C4-2B (cell line): Measurements from ENCODE around the gene SPOCK3.
"Not testable (repeated sequence)": the region's sequence is repeated elsewhere in the genome, so short reads cannot be mapped to it uniquely, and the experiment has no call there.

Source experiments
- H3K27ac ChIP-seq: fragments of 450-650 bp; 2 replicates; pipeline ENCODE4 v1.5.1; 2017
- CTCF ChIP-seq: fragments of 450-650 bp; conservative IDR thresholded peaks from 2 replicates; pipeline ENCODE4 v1.5.1; 2017; ENCODE audit warnings: mild to moderate bottlenecking
- ZFX ChIP-seq: fragments of 450-650 bp; IDR thresholded peaks from 2 replicates; pipeline ENCODE4 v1.6.1; 2017

Gene SPOCK3

GRCh38 chr4:166994686-166995085 is 239.6 kb downstream of the SPOCK3 start:
- no peak overlapping the region for H3K27ac ChIP-seq
- no peak for TF ChIP-seq ZFX

- no peak overlapping the region for H3K27ac ChIP-seq
- no peak for TF ChIP-seq CTCF
Observed at GRCh38 chr4:166991006-166991561, 243.2 kb downstream of the SPOCK3 start.

- TF ChIP-seq CTCF (no peak), ZFX (no peak)
- no peak overlapping the region for H3K27ac ChIP-seq
Observed at GRCh38 chr4:166989886-166990285, 244.4 kb downstream of the SPOCK3 start.

- no peak for TF ChIP-seq ZFX
- TF ChIP-seq CTCF, result no peak
- H3K27ac ChIP-seq, result no peak overlapping the region
Observed at GRCh38 chr4:166987026-166987425, 247.3 kb downstream of the SPOCK3 start.

GRCh38 chr4:166981847-166982246 is 252.4 kb downstream of the SPOCK3 start:
- no peak for TF ChIP-seq ZFX
- no peak for TF ChIP-seq CTCF
- no peak overlapping the region for H3K27ac ChIP-seq

- no peak overlapping the region for H3K27ac ChIP-seq
- no peak for TF ChIP-seq ZFX
- TF ChIP-seq CTCF, result no peak
Observed at GRCh38 chr4:166980419-166980818, 253.9 kb downstream of the SPOCK3 start.

GRCh38 chr4:166977596-166977995 is 256.7 kb downstream of the SPOCK3 start:
- TF ChIP-seq ZFX (no peak), CTCF (no peak)
- no peak overlapping the region for H3K27ac ChIP-seq

GRCh38 chr4:166972071-166972470 is 262.2 kb downstream of the SPOCK3 start:
- no peak for TF ChIP-seq CTCF
- TF ChIP-seq ZFX, result no peak
- no peak overlapping the region for H3K27ac ChIP-seq

- not testable (repeated sequence) for H3K27ac ChIP-seq
Observed at GRCh38 chr4:166968219-166968618, 266.1 kb downstream of the SPOCK3 start.
